ENCODE measurements around the gene DAND5.

DAND5 gene

DNA sequence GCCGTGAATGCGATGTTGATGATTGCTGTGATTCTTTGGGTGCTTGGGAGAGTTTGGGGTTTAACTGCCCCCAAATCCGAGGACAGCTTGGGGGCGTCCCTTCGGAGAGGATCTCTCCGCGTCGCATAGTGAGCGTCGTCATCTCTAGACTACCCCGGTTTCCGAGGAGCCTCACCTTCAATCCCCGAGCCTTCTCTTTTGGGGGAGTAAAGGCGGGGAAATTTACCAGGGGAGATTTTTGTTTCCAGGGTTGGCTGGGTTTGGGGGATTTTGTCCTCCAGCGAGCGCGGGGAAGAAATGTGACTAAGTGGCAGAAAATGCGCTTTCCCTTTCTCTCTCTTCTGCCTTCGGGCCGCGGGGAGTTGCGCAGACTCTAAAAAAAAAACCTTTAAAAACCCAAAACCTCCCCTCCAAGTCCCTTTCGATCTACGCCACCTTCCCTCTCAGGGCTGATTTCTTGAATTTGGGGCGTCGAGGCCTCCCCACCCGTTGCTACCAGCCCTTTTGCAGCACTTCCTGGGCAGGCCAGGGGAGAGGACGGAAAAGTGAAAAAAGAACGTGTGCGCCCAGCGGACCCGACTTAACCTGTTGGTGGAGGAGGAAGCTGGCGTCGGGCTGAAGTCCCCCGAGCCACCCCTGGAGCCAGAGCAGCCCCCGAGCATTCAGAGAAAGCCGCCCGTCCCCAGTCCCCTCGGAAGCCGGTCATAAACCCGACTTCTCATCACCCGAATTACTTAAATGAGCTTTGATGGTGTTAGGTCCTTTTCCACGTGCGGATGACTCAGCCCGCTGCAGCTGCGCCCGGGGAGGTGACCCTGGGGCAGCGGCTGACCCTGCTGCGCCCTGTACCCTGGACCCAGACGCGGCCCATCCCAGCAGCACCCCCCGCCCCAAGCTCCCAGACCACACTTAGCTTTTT lies 43.6 kb downstream of the DAND5 start:
- no peak for TF ChIP-seq GATA2 (IDR thresholded peaks at IDR 0.05; ENCODE audit: low read depth, low read length)
- no peak for TF ChIP-seq GATA3 (IDR thresholded peaks at IDR 0.05; ENCODE audit: low read depth, low read length)

DNA sequence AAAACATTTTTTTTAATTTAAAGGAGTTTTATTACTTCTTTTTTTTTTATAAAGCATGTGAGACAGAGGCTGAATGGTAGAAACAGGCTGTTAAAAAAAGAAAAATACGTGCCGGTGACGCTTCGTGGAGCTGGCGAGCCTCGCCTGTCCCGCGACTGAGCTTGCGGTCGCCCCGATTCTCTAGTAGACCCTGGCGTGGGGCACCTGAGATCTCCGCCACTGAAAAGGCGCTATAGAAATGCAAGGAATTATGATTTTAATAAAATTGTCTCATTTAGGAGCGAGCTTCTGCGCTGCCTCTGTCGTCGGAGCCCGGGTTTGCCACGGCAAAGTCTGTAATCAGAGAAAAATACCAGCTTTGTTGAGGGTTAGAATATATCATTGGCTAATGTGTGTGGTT lies 44.3 kb downstream of the DAND5 start:
- TF ChIP-seq GATA3 (IDR thresholded peaks at IDR 0.05; ENCODE audit: low read depth, low read length) (no peak), GATA2 (IDR thresholded peaks at IDR 0.05; ENCODE audit: low read depth, low read length) (no peak)

DNA sequence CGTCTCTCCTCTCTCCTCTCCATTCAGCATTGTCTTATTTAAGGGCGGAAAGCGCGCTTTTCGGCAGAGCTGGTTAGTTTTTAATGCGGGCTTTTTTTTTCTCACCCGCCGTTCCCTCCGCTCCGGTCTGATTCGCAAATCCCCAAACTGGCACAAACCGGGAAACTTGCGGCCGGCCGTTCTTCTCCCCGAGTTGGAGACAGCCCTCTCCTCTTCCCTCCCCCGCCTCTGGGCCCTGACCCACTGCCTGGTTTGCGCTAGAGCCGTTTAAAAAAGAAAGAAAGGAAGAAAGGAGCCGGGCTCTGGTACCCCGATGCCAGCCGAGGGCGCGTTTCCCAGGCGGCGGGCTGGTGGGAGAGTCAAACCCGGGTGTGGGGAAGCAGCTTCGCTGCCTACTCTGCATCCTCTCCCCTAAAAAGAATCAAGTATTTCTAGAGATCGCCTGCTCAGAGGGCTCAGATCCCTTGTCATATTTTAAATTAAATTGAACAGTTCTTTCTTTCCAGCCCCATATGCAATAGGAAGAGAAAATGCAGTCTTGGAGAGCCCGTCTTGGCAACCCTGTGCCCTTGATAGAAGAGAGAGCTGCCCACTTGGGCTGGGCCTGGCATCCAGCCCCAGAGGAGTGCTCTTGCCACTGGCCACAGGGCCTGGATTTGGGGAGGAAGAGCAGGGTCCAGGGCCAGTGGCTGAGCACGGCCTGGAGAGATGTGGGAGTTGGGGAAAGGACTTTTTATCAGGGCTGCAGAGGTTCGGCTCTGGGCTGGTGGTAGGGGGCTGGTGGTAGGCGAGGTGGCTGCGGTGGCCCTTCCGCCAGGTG lies 44.9 kb downstream of the DAND5 start:
- TF ChIP-seq GATA2 (IDR thresholded peaks at IDR 0.05; ENCODE audit: low read depth, low read length) (no peak), GATA3 (IDR thresholded peaks at IDR 0.05; ENCODE audit: low read depth, low read length) (no peak)

DNA sequence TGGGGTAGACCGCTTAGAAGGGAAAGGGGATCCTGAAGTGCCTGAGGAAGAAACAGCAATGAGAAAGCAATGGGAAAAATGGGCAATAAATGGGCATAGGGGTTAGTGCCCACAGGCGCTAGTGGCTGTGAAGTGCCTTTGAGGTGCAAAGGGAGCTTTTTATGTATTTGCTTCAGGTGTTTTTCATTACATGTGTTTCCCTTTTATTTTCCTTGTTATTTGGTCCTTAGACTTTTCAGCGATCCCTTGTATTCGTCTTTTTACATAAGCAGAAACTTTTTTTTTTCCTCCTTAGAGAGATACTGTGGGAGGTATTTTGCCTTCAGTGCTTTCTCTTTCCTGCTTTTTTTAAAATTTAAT lies 45.5 kb downstream of the DAND5 start:
- no peak for TF ChIP-seq GATA3 (IDR thresholded peaks at IDR 0.05; ENCODE audit: low read depth, low read length)
- no peak for TF ChIP-seq GATA2 (IDR thresholded peaks at IDR 0.05; ENCODE audit: low read depth, low read length)

DNA sequence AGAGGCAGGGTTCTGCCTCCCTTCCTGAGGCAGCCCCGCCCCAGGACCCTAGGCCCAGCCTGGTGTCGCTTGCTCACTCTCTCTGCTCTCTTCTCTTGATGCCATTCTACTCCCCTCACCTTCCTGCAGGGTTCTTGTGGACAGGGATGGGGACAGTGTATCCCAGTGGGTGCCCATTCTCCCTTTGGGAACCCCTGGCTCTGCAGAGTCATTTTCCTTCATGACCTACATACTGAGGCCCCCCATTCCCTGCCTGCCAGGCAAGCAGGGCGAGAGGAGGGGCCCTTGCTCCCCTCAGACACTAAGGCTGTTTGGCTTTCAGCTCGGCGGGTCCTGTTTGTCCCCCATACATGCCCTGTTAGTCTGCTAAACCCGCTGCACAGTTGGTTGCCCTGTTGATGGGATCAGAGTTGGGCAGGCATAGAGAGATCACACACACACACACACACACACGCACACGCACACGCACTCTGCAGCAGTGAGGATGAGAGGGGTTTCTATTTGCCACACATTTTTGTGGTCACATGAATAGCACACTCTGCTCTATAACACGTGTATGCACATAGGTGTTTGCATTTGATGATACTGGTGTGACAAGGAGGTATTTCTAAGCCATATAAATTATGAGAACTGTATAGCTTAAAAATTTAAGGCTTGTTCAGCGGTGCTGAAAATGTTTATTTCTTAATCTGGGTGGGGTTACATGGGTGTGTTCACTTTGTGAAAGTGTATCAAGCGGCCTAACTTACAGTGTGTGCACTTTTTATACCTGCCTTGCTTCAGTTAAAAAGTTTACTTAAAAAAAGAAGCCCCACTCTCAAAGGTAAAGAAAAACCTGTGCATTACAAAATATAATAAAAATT lies 46.2 kb downstream of the DAND5 start:
- TF ChIP-seq GATA3 (IDR thresholded peaks at IDR 0.05; ENCODE audit: low read depth, low read length): no peak
- TF ChIP-seq GATA2 (IDR thresholded peaks at IDR 0.05; ENCODE audit: low read depth, low read length): no peak

DNA sequence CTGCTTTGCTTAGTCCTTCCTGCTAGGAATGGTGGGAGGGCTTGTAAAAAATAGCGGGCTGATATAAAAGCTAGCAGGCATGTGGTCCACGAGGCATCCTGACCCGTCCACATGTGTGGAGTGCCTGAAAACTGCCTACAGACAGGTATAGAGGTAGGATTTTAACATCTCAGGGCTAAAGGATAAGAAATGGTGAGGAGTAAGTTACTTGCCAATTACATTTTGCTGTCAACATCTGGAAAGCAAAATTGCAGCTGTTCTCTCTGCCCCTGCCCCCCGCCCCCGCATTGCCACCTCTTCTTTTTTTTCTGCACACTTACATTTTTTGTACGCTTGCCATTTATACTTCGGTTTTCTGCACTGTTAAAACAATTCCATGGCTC lies 46.9 kb downstream of the DAND5 start:
- no peak for TF ChIP-seq GATA3 (IDR thresholded peaks at IDR 0.05; ENCODE audit: low read depth, low read length)
- no peak for TF ChIP-seq GATA2 (IDR thresholded peaks at IDR 0.05; ENCODE audit: low read depth, low read length)

DNA sequence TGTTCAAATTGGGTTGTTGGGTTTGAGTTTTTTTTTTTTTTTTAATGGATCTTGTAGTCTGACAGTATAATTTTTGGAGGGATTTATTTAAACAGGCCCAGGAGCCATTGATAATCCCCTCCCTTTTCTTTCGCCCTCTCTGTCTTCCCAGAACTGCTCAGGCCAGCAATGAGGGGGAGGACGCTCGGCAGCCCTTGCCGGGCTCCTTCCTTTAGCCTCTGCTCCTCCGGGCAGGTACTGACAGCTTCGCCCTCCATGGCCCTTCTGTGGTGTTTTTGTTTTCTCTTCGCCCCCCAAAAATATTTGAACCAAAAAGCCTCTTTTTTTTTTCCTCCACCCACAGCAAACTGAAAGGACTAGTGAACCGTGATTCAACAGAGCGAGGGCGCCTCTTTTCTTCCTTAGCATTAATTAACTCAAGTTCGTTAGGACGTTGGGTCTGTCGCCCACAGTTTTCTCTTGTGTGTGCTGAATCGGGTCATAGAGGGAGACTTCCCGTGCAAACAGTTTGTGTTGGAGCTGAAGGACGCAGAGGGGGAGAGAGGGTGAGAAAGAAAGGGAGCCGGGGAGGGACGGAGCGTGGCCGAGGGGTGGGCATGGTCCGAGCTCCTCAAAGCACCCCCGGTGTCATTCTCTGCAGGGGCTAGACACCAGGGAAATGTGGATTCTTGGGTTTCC lies 47.4 kb downstream of the DAND5 start:
- TF ChIP-seq GATA2 (IDR thresholded peaks at IDR 0.05; ENCODE audit: low read depth, low read length) (no peak), GATA3 (IDR thresholded peaks at IDR 0.05; ENCODE audit: low read depth, low read length) (no peak)

DNA sequence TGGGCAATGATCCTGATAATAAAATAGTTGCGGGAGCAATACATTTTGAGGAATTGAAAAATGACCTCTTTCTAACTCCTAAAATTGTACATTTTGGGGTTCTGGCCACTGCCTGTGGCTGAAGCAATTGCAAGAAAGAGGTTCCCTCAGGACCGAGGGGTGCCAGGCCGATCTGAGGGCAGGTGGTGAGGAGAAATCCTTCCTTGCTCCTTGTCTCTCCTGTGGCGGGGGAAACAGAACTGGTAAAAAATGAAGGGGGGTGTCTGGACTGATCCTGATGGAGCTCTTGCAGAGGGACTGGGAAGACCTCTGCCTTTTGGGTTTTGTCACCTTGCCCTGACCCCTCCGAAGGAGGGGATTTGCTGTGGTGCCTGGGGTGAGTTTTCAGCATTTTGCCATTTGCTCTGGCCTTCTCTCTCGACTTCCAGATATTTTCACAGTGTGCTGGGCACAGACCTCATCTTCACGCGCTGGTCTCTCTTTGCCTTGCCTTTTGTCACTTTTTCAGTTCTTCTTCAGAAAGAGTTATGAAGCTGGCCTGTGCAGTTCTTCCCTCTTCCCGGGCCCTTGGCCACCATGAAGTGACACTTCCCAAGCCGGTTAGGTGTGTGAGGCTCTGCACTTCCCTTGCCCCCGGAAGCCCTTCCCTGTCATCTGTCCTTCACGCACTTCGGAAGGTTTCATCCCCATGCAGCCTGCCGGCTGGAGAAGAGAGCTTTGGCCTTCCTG lies 48.1 kb downstream of the DAND5 start:
- TF ChIP-seq GATA2 (IDR thresholded peaks at IDR 0.05; ENCODE audit: low read depth, low read length): no peak
- no peak for TF ChIP-seq GATA3 (IDR thresholded peaks at IDR 0.05; ENCODE audit: low read depth, low read length)

DNA sequence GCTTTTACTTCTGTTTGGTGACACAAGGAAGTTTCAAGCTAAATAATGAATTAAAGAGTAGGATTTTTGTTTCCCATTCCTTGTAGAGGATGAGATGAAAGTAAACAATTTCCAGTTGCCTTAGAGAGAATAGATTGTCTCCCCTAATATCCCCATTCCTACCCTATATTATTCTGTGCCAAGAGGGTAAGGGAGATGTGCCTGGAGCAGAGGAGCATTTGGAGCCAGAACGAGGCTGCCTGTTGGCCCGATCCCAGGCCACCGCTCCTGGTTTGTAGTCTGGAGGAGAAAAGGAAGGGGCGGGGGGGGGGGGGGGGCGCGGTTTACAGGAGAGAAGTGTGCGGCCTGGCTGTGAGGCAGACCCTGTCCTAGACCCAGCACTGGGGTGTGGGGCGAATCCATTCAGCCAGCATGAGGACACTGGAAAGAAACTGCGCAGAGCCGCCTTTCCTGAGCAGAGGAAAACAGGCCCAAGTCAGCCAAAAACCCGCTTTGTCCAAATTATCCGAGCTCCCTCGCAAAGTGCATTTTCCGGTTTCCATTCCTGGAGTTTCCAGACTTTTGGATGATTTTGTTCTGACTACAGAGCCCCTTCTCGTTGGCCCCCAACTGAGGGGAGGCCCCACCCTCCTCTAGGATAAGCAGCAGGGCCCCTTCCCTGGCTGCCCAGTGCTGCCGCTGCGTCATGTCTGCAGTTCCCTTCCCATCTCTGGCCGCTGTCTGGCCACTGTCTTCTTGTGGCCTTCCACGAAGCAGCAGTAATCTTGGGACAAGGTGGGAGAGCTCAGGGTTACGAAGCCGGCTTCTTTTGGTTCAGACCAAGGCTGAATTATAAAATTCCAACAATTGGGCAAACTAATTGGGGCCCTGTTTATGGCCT lies 48.9 kb downstream of the DAND5 start:
- TF ChIP-seq GATA3 (IDR thresholded peaks at IDR 0.05; ENCODE audit: low read depth, low read length) (no peak), GATA2 (IDR thresholded peaks at IDR 0.05; ENCODE audit: low read depth, low read length) (no peak)

DNA sequence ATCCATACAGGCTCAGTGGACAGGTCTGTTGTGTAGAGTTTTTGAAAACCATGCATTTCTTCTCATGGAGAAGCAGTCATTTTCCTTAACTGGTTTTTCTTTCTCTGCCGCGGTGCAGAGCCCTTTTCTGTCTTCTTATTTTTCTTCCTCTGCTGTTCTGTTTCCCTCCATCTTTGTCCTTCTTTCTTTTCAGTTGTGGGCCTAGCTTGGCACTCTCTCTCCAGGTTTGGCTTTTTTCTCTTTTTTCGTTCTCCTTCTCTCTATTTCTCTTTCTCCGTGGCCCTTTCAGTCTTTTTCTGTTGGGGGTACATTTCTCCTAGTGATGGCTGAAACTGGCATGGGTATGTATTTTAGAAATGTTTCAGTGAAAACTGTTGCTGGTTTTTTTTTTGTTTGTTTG lies 50.0 kb downstream of the DAND5 start:
- no peak for TF ChIP-seq GATA2 (IDR thresholded peaks at IDR 0.05; ENCODE audit: low read depth, low read length)
- no peak for TF ChIP-seq GATA3 (IDR thresholded peaks at IDR 0.05; ENCODE audit: low read depth, low read length)

DNA sequence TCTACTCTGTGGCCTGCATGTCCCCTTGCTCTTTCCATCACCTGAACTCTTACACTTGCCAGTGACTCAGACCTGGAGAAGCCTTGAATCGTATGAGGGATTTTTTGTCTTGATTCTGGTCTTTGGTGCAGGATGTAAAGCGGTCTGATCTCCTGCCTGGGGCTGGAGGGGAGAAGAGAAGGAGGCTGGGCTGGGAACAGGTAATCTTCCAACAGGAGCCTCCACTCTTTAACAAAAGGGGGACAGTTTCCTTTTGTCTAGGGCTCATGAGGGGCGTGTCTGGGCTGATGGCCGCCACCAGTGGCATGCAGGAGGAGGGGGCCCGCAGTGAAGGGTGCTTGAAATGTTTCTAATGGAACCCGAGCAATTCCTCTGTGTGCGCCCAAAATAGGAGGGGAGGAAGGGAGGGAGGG lies 50.6 kb downstream of the DAND5 start:
- no peak for TF ChIP-seq GATA2 (IDR thresholded peaks at IDR 0.05; ENCODE audit: low read depth, low read length)
- TF ChIP-seq GATA3 (IDR thresholded peaks at IDR 0.05; ENCODE audit: low read depth, low read length): no peak
